ENCODE measurements around the gene TMTC3.
A peak's percentile ranks its signal among the peaks of the same experiment; 100 is the strongest.

TMTC3 gene

DNA sequence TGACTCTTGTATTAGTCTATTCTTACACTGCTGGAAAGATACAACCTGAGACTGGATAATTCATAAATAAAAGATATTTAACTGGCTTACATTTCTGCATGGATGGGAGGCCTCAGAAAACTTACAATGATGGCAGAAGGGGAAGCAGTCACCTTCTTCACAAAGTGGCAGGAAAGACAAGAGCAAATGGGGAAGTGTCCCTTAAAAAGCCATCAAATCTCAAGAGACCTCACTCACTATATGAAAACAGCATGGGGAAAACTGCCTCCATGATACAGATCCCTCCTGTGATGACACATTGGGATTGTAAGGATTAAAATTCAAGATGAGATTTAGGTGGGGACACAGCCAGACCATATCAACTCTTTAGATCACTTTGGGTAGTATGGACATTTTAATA lies 83.7 kb downstream of the TMTC3 start:
- Histone ChIP-seq H3K9me3 (ENCODE audit: control insufficient read depth, low read length) (peaks cover 25% of the 10 kb centered on the region), H3K27me3 (ENCODE audit: control insufficient read depth in 1 of 2, insufficient read depth in 1 of 2, low read length in 2 of 2) (no peaks in the 10 kb centered on the region), H3K27ac (ENCODE audit: low read length, poor library complexity, severe bottlenecking) (no peak overlapping the region), H3K4me1 (ENCODE audit: control insufficient read depth, insufficient read depth, low read depth, low read length) (no peaks in the 10 kb centered on the region), H2AK5ac (ENCODE audit: low read length, severe bottlenecking) (no peak overlapping the region), H3K14ac (ENCODE audit: low read length in 2 of 2) (no peak overlapping the region), H2BK15ac (ENCODE audit: low read depth, poor library complexity, severe bottlenecking) (no peak overlapping the region), H2AFZ (ENCODE audit: low read depth, low read length) (no peak overlapping the region), H2BK5ac (ENCODE audit: low read depth, low read length, poor library complexity, severe bottlenecking) (no peak overlapping the region), H3K18ac (ENCODE audit: low read depth in 1 of 2, low read length in 2 of 2) (no peak overlapping the region), H3K4me3 (ENCODE audit: insufficient read depth in 1 of 2, low read depth in 1 of 2, low read length in 2 of 2) (no peak overlapping the region), H2BK120ac (ENCODE audit: low read depth, low read length) (no peak overlapping the region), H3K4ac (ENCODE audit: low read depth in 1 of 2, low read length in 2 of 2) (no peak overlapping the region), H4K91ac (ENCODE audit: low read length) (no peak overlapping the region), H3K4me2 (ENCODE audit: low read length, poor library complexity, severe bottlenecking) (no peak overlapping the region), H3K36me3 (ENCODE audit: control insufficient read depth in 1 of 2, insufficient read depth in 2 of 2, low read depth in 1 of 2, low read length in 2 of 2) (no peaks in the 10 kb centered on the region), H4K8ac (ENCODE audit: low read length) (no peak overlapping the region), H3K23ac (ENCODE audit: low read length in 2 of 2) (no peak overlapping the region), H3K79me1 (replicated peaks; ENCODE audit: low read length, poor library complexity, severe bottlenecking) (no peaks in the 10 kb centered on the region), H3K9ac (ENCODE audit: low read length) (no peak overlapping the region), H2BK12ac (ENCODE audit: low read length in 2 of 2) (no peak overlapping the region)
- no peak for DNase-seq

DNA sequence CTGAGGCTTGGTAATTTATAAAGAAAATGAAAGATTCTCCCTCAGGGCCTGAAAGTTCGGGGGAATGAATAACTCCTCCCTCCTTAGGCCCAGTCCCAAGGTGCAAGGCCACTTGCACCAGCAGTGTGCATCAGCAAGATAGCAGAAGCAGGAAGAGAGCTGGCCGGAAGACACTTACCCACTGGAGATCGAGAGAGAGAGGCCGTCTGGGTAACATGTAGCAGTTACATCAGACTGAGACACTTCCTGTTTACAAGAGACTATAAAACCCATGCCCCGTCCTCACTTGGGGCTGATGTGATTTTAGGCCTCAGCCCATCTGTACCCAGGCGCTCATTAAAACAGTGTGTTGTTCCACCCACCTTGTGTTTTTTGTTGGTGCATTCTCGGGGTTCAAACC lies 85.2 kb downstream of the TMTC3 start:
- Histone ChIP-seq H4K8ac (ENCODE audit: low read length) (peak overlapping the region; percentile 23), H2AFZ (ENCODE audit: low read depth, low read length) (no peak overlapping the region), H2BK12ac (ENCODE audit: low read length in 2 of 2) (no peak overlapping the region), H2BK5ac (ENCODE audit: low read depth, low read length, poor library complexity, severe bottlenecking) (no peak overlapping the region), H2BK120ac (ENCODE audit: low read depth, low read length) (no peak overlapping the region), H3K14ac (ENCODE audit: low read length in 2 of 2) (no peak overlapping the region), H3K4ac (ENCODE audit: low read depth in 1 of 2, low read length in 2 of 2) (no peak overlapping the region), H3K27ac (ENCODE audit: low read length, poor library complexity, severe bottlenecking) (no peak overlapping the region), H3K18ac (ENCODE audit: low read depth in 1 of 2, low read length in 2 of 2) (peak overlapping the region in 1 of 2 experiments; percentile 30), H3K4me3 (ENCODE audit: insufficient read depth in 1 of 2, low read depth in 1 of 2, low read length in 2 of 2) (no peak overlapping the region), H4K91ac (ENCODE audit: low read length) (no peak overlapping the region), H3K36me3 (ENCODE audit: control insufficient read depth in 1 of 2, insufficient read depth in 2 of 2, low read depth in 1 of 2, low read length in 2 of 2) (no peaks in the 10 kb centered on the region), H3K9me3 (ENCODE audit: control insufficient read depth, low read length) (peaks cover 10% of the 10 kb centered on the region), H3K27me3 (ENCODE audit: control insufficient read depth in 1 of 2, insufficient read depth in 1 of 2, low read length in 2 of 2) (no peaks in the 10 kb centered on the region), H3K79me1 (replicated peaks; ENCODE audit: low read length, poor library complexity, severe bottlenecking) (no peaks in the 10 kb centered on the region), H3K23ac (ENCODE audit: low read length in 2 of 2) (no peak overlapping the region), H3K4me1 (ENCODE audit: control insufficient read depth, insufficient read depth, low read depth, low read length) (no peaks in the 10 kb centered on the region), H3K9ac (ENCODE audit: low read length) (no peak overlapping the region), H2AK5ac (ENCODE audit: low read length, severe bottlenecking) (no peak overlapping the region), H2BK15ac (ENCODE audit: low read depth, poor library complexity, severe bottlenecking) (no peak overlapping the region), H3K4me2 (ENCODE audit: low read length, poor library complexity, severe bottlenecking) (no peak overlapping the region)
- WGBS, result 62% methylated on average over 7 of the region's 7 CpGs
- no peak for DNase-seq

DNA sequence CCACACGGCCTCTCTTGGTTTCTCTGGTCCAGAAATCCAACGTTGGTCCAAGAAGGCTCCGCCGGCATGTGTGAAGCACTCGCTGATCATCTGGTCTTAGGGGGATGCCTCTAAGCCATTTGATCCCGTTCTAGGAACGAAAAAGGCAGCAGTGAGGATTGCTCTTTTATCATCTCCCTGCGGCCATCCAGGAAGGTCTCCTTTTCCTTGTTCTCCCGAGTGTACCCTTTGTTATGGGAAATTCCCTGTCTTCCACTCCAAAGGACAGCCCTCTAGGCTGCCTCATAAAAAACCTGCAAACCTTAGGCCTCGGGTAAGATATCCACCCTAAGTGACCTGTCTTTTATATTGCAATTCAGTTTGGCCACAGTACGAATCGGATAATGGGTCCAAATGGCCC lies 85.8 kb downstream of the TMTC3 start:
- Histone ChIP-seq H3K9ac (ENCODE audit: low read length) (no peak overlapping the region), H3K4me1 (ENCODE audit: control insufficient read depth, insufficient read depth, low read depth, low read length) (no peaks in the 10 kb centered on the region), H3K23ac (ENCODE audit: low read length in 2 of 2) (no peak overlapping the region), H4K91ac (ENCODE audit: low read length) (no peak overlapping the region), H3K14ac (ENCODE audit: low read length in 2 of 2) (no peak overlapping the region), H3K9me3 (ENCODE audit: control insufficient read depth, low read length) (peaks cover 7% of the 10 kb centered on the region), H2BK12ac (ENCODE audit: low read length in 2 of 2) (no peak overlapping the region), H2BK15ac (ENCODE audit: low read depth, poor library complexity, severe bottlenecking) (no peak overlapping the region), H3K27ac (ENCODE audit: low read length, poor library complexity, severe bottlenecking) (no peak overlapping the region), H2BK5ac (ENCODE audit: low read depth, low read length, poor library complexity, severe bottlenecking) (no peak overlapping the region), H3K4me2 (ENCODE audit: low read length, poor library complexity, severe bottlenecking) (no peak overlapping the region), H3K79me1 (replicated peaks; ENCODE audit: low read length, poor library complexity, severe bottlenecking) (no peaks in the 10 kb centered on the region), H2BK120ac (ENCODE audit: low read depth, low read length) (no peak overlapping the region), H3K18ac (ENCODE audit: low read depth in 1 of 2, low read length in 2 of 2) (no peak overlapping the region), H2AK5ac (ENCODE audit: low read length, severe bottlenecking) (no peak overlapping the region), H3K27me3 (ENCODE audit: control insufficient read depth in 1 of 2, insufficient read depth in 1 of 2, low read length in 2 of 2) (peaks cover 0 to 3% of the 10 kb centered on the region in 2 experiments), H3K4me3 (ENCODE audit: insufficient read depth in 1 of 2, low read depth in 1 of 2, low read length in 2 of 2) (no peak overlapping the region), H3K4ac (ENCODE audit: low read depth in 1 of 2, low read length in 2 of 2) (no peak overlapping the region), H3K36me3 (ENCODE audit: control insufficient read depth in 1 of 2, insufficient read depth in 2 of 2, low read depth in 1 of 2, low read length in 2 of 2) (no peaks in the 10 kb centered on the region), H4K8ac (ENCODE audit: low read length) (peak overlapping the region; percentile 23), H2AFZ (ENCODE audit: low read depth, low read length) (no peak overlapping the region)
- 93% methylated on average over 12 of the region's 12 CpGs for WGBS
- no peak for DNase-seq

- Histone ChIP-seq H2AFZ (ENCODE audit: low read depth, low read length) (no peak overlapping the region), H2BK5ac (ENCODE audit: low read depth, low read length, poor library complexity, severe bottlenecking) (no peak overlapping the region), H3K4ac (ENCODE audit: low read depth in 1 of 2, low read length in 2 of 2) (no peak overlapping the region), H3K18ac (ENCODE audit: low read depth in 1 of 2, low read length in 2 of 2) (no peak overlapping the region), H3K14ac (ENCODE audit: low read length in 2 of 2) (no peak overlapping the region), H3K27ac (ENCODE audit: low read length, poor library complexity, severe bottlenecking) (no peak overlapping the region), H3K9ac (ENCODE audit: low read length) (no peak overlapping the region), H4K91ac (ENCODE audit: low read length) (no peak overlapping the region), H4K8ac (ENCODE audit: low read length) (no peak overlapping the region), H3K9me3 (ENCODE audit: control insufficient read depth, low read length) (peaks cover under 1% of the 10 kb centered on the region), H2BK120ac (ENCODE audit: low read depth, low read length) (no peak overlapping the region), H2AK5ac (ENCODE audit: low read length, severe bottlenecking) (no peak overlapping the region), H3K36me3 (ENCODE audit: control insufficient read depth in 1 of 2, insufficient read depth in 2 of 2, low read depth in 1 of 2, low read length in 2 of 2) (no peaks in the 10 kb centered on the region), H3K23ac (ENCODE audit: low read length in 2 of 2) (no peak overlapping the region), H3K4me1 (ENCODE audit: control insufficient read depth, insufficient read depth, low read depth, low read length) (no peaks in the 10 kb centered on the region), H2BK12ac (ENCODE audit: low read length in 2 of 2) (no peak overlapping the region), H3K27me3 (ENCODE audit: control insufficient read depth in 1 of 2, insufficient read depth in 1 of 2, low read length in 2 of 2) (peaks cover 0 to 3% of the 10 kb centered on the region in 2 experiments), H2BK15ac (ENCODE audit: low read depth, poor library complexity, severe bottlenecking) (no peak overlapping the region), H3K79me1 (replicated peaks; ENCODE audit: low read length, poor library complexity, severe bottlenecking) (no peaks in the 10 kb centered on the region), H3K4me2 (ENCODE audit: low read length, poor library complexity, severe bottlenecking) (no peak overlapping the region), H3K4me3 (ENCODE audit: insufficient read depth in 1 of 2, low read depth in 1 of 2, low read length in 2 of 2) (no peak overlapping the region)
- WGBS, result 100% methylated on average over 4 of the region's 4 CpGs
- DNase-seq, result no peak
These were observed 86.6 kb downstream of the TMTC3 start for GRCh38 chr12:88228720-88229119.
